KOPT-K1 (cell line): ENCODE measurements around the gene LCORL.
A peak's percentile ranks its signal among the peaks of the same experiment; 100 is the strongest.

ENCODE experiments used
- H3K27ac ChIP-seq: fragments of 200-600 bp; sonication (generic); 2 replicates; pipeline ENCODE4 v1.5.1; 2016; ENCODE audit warnings: antibody characterized with exemption, mild to moderate bottlenecking, low read depth, low read length; ENCODE audit not compliant: poor library complexity, severe bottlenecking
- H3K36me3 ChIP-seq: fragments of 200-600 bp; sonication (generic); 2 replicates; pipeline ENCODE4 v1.5.1; 2017; ENCODE audit warnings: antibody characterized with exemption, mild to moderate bottlenecking, low read length, moderate library complexity; ENCODE audit not compliant: insufficient read depth
- H3K9me3 ChIP-seq: fragments of 200-600 bp; sonication (generic); 2 replicates; pipeline ENCODE4 v1.5.1; 2017; ENCODE audit warnings: antibody characterized with exemption, low read length, mild to moderate bottlenecking; ENCODE audit not compliant: insufficient read depth, poor library complexity, severe bottlenecking

LCORL gene

GRCh38 chr4:17812125-17812524, 209.4 kb downstream of the LCORL start:
- Histone ChIP-seq H3K9me3 (no peaks in the 10 kb centered on the region), H3K27ac (peak overlapping the region; percentile 98), H3K36me3 (peaks cover 59% of the 10 kb centered on the region)

- Histone ChIP-seq H3K27ac (peak overlapping the region; percentile 98), H3K36me3 (peaks cover 53% of the 10 kb centered on the region), H3K9me3 (no peaks in the 10 kb centered on the region)
Observed at GRCh38 chr4:17811078-17811603, 210.4 kb downstream of the LCORL start.

GRCh38 chr4:17810260-17811077, 211.1 kb downstream of the LCORL start, which contains the start of the genes DCAF16 and NCAPG:
Gene DCAF16 (minus strand): TSS chr4:17810757. CDS start chr4:17804141, 6,616 bp downstream.
Gene NCAPG (plus strand): TSS chr4:17810979. CDS start chr4:17811078, 99 bp downstream.
- H3K9me3 ChIP-seq = no peaks in the 10 kb centered on the region
- peaks cover 53% of the 10 kb centered on the region for H3K36me3 ChIP-seq
- peak within 1 kb of the TSS; percentile 98 for H3K27ac ChIP-seq

- peaks cover 53% of the 10 kb centered on the region for H3K36me3 ChIP-seq
- H3K27ac ChIP-seq = peak overlapping the region; percentile 98
- H3K9me3 ChIP-seq = no peaks in the 10 kb centered on the region
Observed at GRCh38 chr4:17809667-17810066, 211.9 kb downstream of the LCORL start.

- Histone ChIP-seq H3K36me3 (peaks cover 54% of the 10 kb centered on the region), H3K9me3 (no peaks in the 10 kb centered on the region), H3K27ac (no peak overlapping the region)
Observed at GRCh38 chr4:17807446-17807845, 214.1 kb downstream of the LCORL start.

GRCh38 chr4:17805580-17806155, 215.9 kb downstream of the LCORL start:
- Histone ChIP-seq H3K9me3 (no peaks in the 10 kb centered on the region), H3K36me3 (peaks cover 72% of the 10 kb centered on the region)

GRCh38 chr4:17797808-17798207, 223.7 kb downstream of the LCORL start:
- H3K36me3 ChIP-seq = peaks cover 96% of the 10 kb centered on the region

More at GRCh38 chr4:17805580-17806155, 215.9 kb downstream of the LCORL start:
- H3K27ac ChIP-seq = no peak overlapping the region

GRCh38 chr4:17794730-17795129, 226.8 kb downstream of the LCORL start:
- H3K36me3 ChIP-seq = peaks cover 84% of the 10 kb centered on the region
- no peaks in the 10 kb centered on the region for H3K9me3 ChIP-seq
- no peak overlapping the region for H3K27ac ChIP-seq

More at GRCh38 chr4:17797808-17798207, 223.7 kb downstream of the LCORL start:
- H3K27ac ChIP-seq = no peak overlapping the region
- H3K9me3 ChIP-seq = no peaks in the 10 kb centered on the region
